HepG2 (cell line): ENCODE measurements around the gene ARID5B. TPM values are rescaled to one million over a fixed set of nuclear protein-coding genes. Genes with fewer than 3 reads are reported as not detected.

Experiments used
- CBX1 ChIP-seq: IDR thresholded peaks from one replicate; pipeline ENCODE4 v1.6.1; 2016; ENCODE audit warnings: antibody characterized with exemption, low read depth
- CCAR2 ChIP-seq: fragments of 200-400 bp; formaldehyde crosslinking; optimal IDR thresholded peaks from 2 replicates; pipeline ENCODE3; 2018; ENCODE audit warnings: low read depth, mild to moderate bottlenecking, low read length, moderate library complexity
- GABPB1 ChIP-seq: IDR thresholded peaks from 2 replicates; pipeline ENCODE4 v1.6.1; 2016; ENCODE audit warnings: mild to moderate bottlenecking, missing genetic modification reagents, moderate library complexity, missing compliant biosample characterization
- HOXA5 ChIP-seq: sonication (generic); formaldehyde crosslinking; IDR thresholded peaks from 2 replicates; pipeline ENCODE4 v1.4.0; 2020; ENCODE audit warnings: missing genetic modification reagents
- KAT8 ChIP-seq: IDR thresholded peaks from 2 replicates; pipeline ENCODE4 v1.6.1; 2016; ENCODE audit warnings: missing genetic modification reagents, missing compliant biosample characterization
- KLF15 ChIP-seq: sonication (generic); formaldehyde crosslinking; IDR thresholded peaks from 2 replicates; pipeline ENCODE4 v1.8.1; 2023; ENCODE audit warnings: borderline replicate concordance, mild to moderate bottlenecking, inconsistent platforms, missing genetic modification reagents, mixed read lengths
- LCORL ChIP-seq, 2 experiments: fragments of 450-650 bp in 1 of 2; sonication (generic) in 1 of 2; formaldehyde crosslinking in 1 of 2; IDR thresholded peaks; 2 replicates each; pipeline versions ENCODE4 v1.5.0 to v1.6.1; 2017 to 2020; ENCODE audit warnings: antibody characterized with exemption in 1 of 2, missing genetic modification reagents in 1 of 2
- MAF1 ChIP-seq: sonication (generic); formaldehyde crosslinking; IDR thresholded peaks from 2 replicates; pipeline ENCODE4 v1.5.0; 2020; ENCODE audit warnings: missing genetic modification reagents, borderline replicate concordance
- NFYB ChIP-seq: sonication (generic); formaldehyde crosslinking; IDR thresholded peaks from 2 replicates; pipeline ENCODE4 v1.4.0; 2020; ENCODE audit warnings: missing genetic modification reagents
- NONO ChIP-seq, 2 experiments: fragments of 450-650 bp in 1 of 2; sonication (generic) in 1 of 2; formaldehyde crosslinking in 1 of 2; IDR thresholded peaks in 1 of 2; conservative IDR thresholded peaks in 1 of 2; 2 replicates each; pipeline versions ENCODE4 v1.6.1 to v1.8.0; 2017 to 2022; ENCODE audit warnings: mild to moderate bottlenecking in 1 of 2, missing genetic modification reagents in 1 of 2, moderate library complexity in 1 of 2
- PREB ChIP-seq: sonication (generic); formaldehyde crosslinking; IDR thresholded peaks from 2 replicates; pipeline ENCODE4 v1.4.0; 2020; ENCODE audit warnings: missing genetic modification reagents
- REL ChIP-seq: sonication (generic); formaldehyde crosslinking; conservative IDR thresholded peaks from 2 replicates; pipeline ENCODE4 v1.8.0; 2022; ENCODE audit warnings: mild to moderate bottlenecking, missing genetic modification reagents, moderate library complexity
- RFXANK ChIP-seq: IDR thresholded peaks from 2 replicates; pipeline ENCODE4 v1.6.1; 2016
- SAP130 ChIP-seq: IDR thresholded peaks from 2 replicates; pipeline ENCODE4 v1.6.1; 2016; ENCODE audit warnings: low read depth
- SETDB1 ChIP-seq: sonication (generic); formaldehyde crosslinking; IDR thresholded peaks from 2 replicates; pipeline ENCODE4 v1.5.1; 2020; ENCODE audit warnings: missing genetic modification reagents, mild to moderate bottlenecking, borderline replicate concordance
- THAP9 ChIP-seq: sonication (generic); formaldehyde crosslinking; IDR thresholded peaks from 2 replicates; pipeline ENCODE4; 2020; ENCODE audit warnings: missing genetic modification reagents, mild to moderate bottlenecking, borderline replicate concordance
- ZBTB14 ChIP-seq: sonication (generic); formaldehyde crosslinking; IDR thresholded peaks from 2 replicates; pipeline ENCODE4 v1.4.0; 2020; ENCODE audit warnings: missing genetic modification reagents
- ZNF124 ChIP-seq: sonication (generic); formaldehyde crosslinking; IDR thresholded peaks from 2 replicates; pipeline ENCODE4 v1.4.0; 2020; ENCODE audit warnings: missing genetic modification reagents
- ZNF260 ChIP-seq: sonication (generic); formaldehyde crosslinking; IDR thresholded peaks from 2 replicates; pipeline ENCODE4 v1.4.0; 2020; ENCODE audit warnings: missing genetic modification reagents, low read depth, mild to moderate bottlenecking, borderline replicate concordance
- ZNF264 ChIP-seq: sonication (generic); formaldehyde crosslinking; IDR thresholded peaks from 2 replicates; pipeline ENCODE4 v1.4.0; 2020; ENCODE audit warnings: missing genetic modification reagents
- ZNF629 ChIP-seq: sonication (generic); formaldehyde crosslinking; conservative IDR thresholded peaks from 2 replicates; pipeline ENCODE4 v1.5.0; 2020; ENCODE audit warnings: missing genetic modification reagents
- ZNF792 ChIP-seq: IDR thresholded peaks from 2 replicates; pipeline ENCODE4 v1.6.1; 2016
- polyA plus RNA-seq, 8 experiments: library from polyadenylated mRNA; depleted of rRNA in 3 of 8; stranded (reverse) in 7 of 8; unstranded in 1 of 8; fragments of >200 nt; fragmentation: Illumina TruSeq in 4 of 8; extraction: Trizol in 4 of 8; gene quantifications; 2 replicates each; pipeline versions ENCODE4 v1.2.1 to v1.2.3, GENCODE V29; 2011 to 2016; ENCODE audit warnings: low read depth in 4 of 8, missing spikeins in 1 of 8, mixed read lengths in 1 of 8; ENCODE audit not compliant: insufficient read depth in 1 of 8
- total RNA-seq, 5 experiments: library from RNA; depleted of rRNA; stranded (reverse); fragments of >200 nt; fragmentation: Illumina TruSeq; extraction: Trizol; gene quantifications; 2 replicates each; pipeline ENCODE4 v1.2.3, GENCODE V29; 2016; ENCODE audit warnings: low read depth in 1 of 5

The ARID5B gene
- total and polyA plus RNA-seq, 2 of the 13 experiments (the other 11 are each of a cell fraction or from before 2014, with no cell fraction given): 6.2 to 21.1 TPM

GRCh38 chr10:62048919-62049623 lies 147.6 kb downstream of the ARID5B start (continued):
- TF ChIP-seq NONO (IDR thresholded peaks at IDR 0.05): no peak
- TF ChIP-seq NONO (CRISPR knock-in tag; conservative IDR thresholded peaks at IDR 0.05): 0 out of 2 replicates have a peak, but pooled peaks have one; percentile 8
- TF ChIP-seq ZNF792: peak; percentile 92; the same call in 1 of the 2 replicates
- no peak for TF ChIP-seq MAF1
- no peak for TF ChIP-seq ZBTB14 (CRISPR knock-in tag)
- no peak for TF ChIP-seq SETDB1
- no peak for TF ChIP-seq REL
- TF ChIP-seq ZNF124 (CRISPR knock-in tag): peak; percentile 72; the same call in 1 of the 2 replicates
- no peak for TF ChIP-seq CBX1
- TF ChIP-seq LCORL (IDR thresholded peaks at IDR 0.05): no peak
- peak; percentile 96 for TF ChIP-seq LCORL (CRISPR knock-in tag; IDR thresholded peaks at IDR 0.05)
- TF ChIP-seq HOXA5: peak; percentile 78; the same call in 1 of the 2 replicates
- TF ChIP-seq NFYB (CRISPR knock-in tag): no peak; the same call in 1 of the 2 replicates
- TF ChIP-seq PREB (CRISPR knock-in tag): no peak
- 0 out of 2 replicates have a peak, but pooled peaks have one; percentile 28 for TF ChIP-seq RFXANK (CRISPR knock-in tag)
- TF ChIP-seq KLF15 (CRISPR knock-in tag): no peak
- TF ChIP-seq THAP9 (CRISPR knock-in tag): peak; percentile 58; the same call in 1 of the 2 replicates
- TF ChIP-seq ZNF264 (CRISPR knock-in tag): peak; percentile 51; the same call in 1 of the 2 replicates
- TF ChIP-seq KAT8 (CRISPR knock-in tag): peak; percentile 79
- no peak for TF ChIP-seq ZNF260
- TF ChIP-seq ZNF629: peak; percentile 29; the same call in 1 of the 2 replicates
- peak; percentile 95 for TF ChIP-seq SAP130 (CRISPR knock-in tag)
- peak; percentile 54; the same call in 1 of the 2 replicates for TF ChIP-seq GABPB1 (CRISPR knock-in tag)
- TF ChIP-seq CCAR2: no peak
